ENCODE data around the gene GPBAR1. TPM values are rescaled to one million over a fixed set of nuclear protein-coding genes. Genes with fewer than 3 reads are reported as not detected.

GPBAR1 gene
- total and polyA plus RNA-seq, 4 donors = 0.42 to 2.7 (median 1.8) TPM

DNA sequence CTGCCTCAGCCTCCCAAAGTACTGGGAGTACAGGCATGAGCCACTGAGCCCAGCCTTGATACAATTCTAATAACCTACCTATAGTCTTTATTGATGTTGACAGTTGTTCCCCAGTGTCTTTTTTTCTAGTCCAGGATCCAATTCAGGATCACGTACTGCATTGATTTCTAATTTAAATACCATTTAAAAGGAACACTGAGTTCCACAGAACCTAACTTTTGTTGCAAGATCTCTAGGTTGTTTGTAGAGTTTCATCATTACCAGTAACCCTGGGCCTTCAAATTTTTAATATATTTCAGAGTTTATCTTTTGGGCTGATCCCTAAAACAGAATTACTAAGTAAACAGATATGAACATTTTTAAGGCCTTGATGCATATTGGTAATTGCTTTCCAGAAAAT is 52.5 kb downstream of the GPBAR1 start:
- H3K4me3 ChIP-seq (ENCODE audit: low read depth in 1 of 3, low read length in 3 of 3) = no peak overlapping the region
- peak overlapping the region in 1 of 2 donors; percentile 19 for H3K27ac ChIP-seq (ENCODE audit: low read depth in 1 of 2, low read length in 2 of 2)
- H3K9ac ChIP-seq (ENCODE audit: low read depth in 1 of 2, low read length in 2 of 2) = no peak overlapping the region
- H3K27me3 ChIP-seq (ENCODE audit: control insufficient read depth in 4 of 4, insufficient read depth in 4 of 4, low read length in 3 of 4) = no peaks in the 10 kb centered on the region
- no peak for DNase-seq (ENCODE audit: low spot score)
- WGBS = 42% methylated on average over 1 of the region's 1 CpG
- no peaks in the 10 kb centered on the region for H3K9me3 ChIP-seq (ENCODE audit: control insufficient read depth in 4 of 4, low read length in 3 of 4)
- H3K36me3 ChIP-seq (ENCODE audit: control insufficient read depth in 4 of 4, insufficient read depth in 3 of 4, low read depth in 1 of 4, low read length in 3 of 4) = no peaks in the 10 kb centered on the region
- peaks cover 6 to 19% (median 12%) of the 10 kb centered on the region in 4 donors for H3K4me1 ChIP-seq (ENCODE audit: control insufficient read depth in 4 of 4, insufficient read depth in 4 of 4, low read length in 3 of 4)
- no peak for TF ChIP-seq GABPA (IDR thresholded peaks at IDR 0.05 in 1 of 2, conservative IDR thresholded peaks at IDR 0.05 in 1 of 2)
- peak; percentile 85 for TF ChIP-seq SP1 (IDR thresholded peaks at IDR 0.05)
- TF ChIP-seq FOXA2 (IDR thresholded peaks at IDR 0.05) = no peak
- no peak for TF ChIP-seq EGR1 (IDR thresholded peaks at IDR 0.05; ENCODE audit: low read depth in 2 of 2)
- TF ChIP-seq JUND (IDR thresholded peaks at IDR 0.05) = no peak
- TF ChIP-seq MAX (IDR thresholded peaks at IDR 0.05) = no peak
- TF ChIP-seq, protein P1, sequence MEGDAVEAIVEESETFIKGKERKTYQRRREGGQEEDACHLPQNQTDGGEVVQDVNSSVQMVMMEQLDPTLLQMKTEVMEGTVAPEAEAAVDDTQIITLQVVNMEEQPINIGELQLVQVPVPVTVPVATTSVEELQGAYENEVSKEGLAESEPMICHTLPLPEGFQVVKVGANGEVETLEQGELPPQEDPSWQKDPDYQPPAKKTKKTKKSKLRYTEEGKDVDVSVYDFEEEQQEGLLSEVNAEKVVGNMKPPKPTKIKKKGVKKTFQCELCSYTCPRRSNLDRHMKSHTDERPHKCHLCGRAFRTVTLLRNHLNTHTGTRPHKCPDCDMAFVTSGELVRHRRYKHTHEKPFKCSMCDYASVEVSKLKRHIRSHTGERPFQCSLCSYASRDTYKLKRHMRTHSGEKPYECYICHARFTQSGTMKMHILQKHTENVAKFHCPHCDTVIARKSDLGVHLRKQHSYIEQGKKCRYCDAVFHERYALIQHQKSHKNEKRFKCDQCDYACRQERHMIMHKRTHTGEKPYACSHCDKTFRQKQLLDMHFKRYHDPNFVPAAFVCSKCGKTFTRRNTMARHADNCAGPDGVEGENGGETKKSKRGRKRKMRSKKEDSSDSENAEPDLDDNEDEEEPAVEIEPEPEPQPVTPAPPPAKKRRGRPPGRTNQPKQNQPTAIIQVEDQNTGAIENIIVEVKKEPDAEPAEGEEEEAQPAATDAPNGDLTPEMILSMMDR (IDR thresholded peaks at IDR 0.05; ENCODE audit: low read depth, low read length, missing input control) = no peak
- TF ChIP-seq TAF1 (conservative IDR thresholded peaks at IDR 0.05) = no peak
- TF ChIP-seq RXRA (IDR thresholded peaks at IDR 0.05) = peak in 1 of 2 donors; percentile 48
- TF ChIP-seq, protein P2, sequence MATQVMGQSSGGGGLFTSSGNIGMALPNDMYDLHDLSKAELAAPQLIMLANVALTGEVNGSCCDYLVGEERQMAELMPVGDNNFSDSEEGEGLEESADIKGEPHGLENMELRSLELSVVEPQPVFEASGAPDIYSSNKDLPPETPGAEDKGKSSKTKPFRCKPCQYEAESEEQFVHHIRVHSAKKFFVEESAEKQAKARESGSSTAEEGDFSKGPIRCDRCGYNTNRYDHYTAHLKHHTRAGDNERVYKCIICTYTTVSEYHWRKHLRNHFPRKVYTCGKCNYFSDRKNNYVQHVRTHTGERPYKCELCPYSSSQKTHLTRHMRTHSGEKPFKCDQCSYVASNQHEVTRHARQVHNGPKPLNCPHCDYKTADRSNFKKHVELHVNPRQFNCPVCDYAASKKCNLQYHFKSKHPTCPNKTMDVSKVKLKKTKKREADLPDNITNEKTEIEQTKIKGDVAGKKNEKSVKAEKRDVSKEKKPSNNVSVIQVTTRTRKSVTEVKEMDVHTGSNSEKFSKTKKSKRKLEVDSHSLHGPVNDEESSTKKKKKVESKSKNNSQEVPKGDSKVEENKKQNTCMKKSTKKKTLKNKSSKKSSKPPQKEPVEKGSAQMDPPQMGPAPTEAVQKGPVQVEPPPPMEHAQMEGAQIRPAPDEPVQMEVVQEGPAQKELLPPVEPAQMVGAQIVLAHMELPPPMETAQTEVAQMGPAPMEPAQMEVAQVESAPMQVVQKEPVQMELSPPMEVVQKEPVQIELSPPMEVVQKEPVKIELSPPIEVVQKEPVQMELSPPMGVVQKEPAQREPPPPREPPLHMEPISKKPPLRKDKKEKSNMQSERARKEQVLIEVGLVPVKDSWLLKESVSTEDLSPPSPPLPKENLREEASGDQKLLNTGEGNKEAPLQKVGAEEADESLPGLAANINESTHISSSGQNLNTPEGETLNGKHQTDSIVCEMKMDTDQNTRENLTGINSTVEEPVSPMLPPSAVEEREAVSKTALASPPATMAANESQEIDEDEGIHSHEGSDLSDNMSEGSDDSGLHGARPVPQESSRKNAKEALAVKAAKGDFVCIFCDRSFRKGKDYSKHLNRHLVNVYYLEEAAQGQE (IDR thresholded peaks at IDR 0.05) = no peak
- TF ChIP-seq RAD21 (IDR thresholded peaks at IDR 0.05) = peak in 1 of 2 donors; percentile 15
- TF ChIP-seq HNF4A (conservative IDR thresholded peaks at IDR 0.05) = peak; percentile 33 to 67
- no peak for TF ChIP-seq ZBTB33 (IDR thresholded peaks at IDR 0.05)
- TF ChIP-seq HNF4G (IDR thresholded peaks at IDR 0.05) = no peak
- TF ChIP-seq YY1 (IDR thresholded peaks at IDR 0.05) = no peak
- TF ChIP-seq, protein P3, sequence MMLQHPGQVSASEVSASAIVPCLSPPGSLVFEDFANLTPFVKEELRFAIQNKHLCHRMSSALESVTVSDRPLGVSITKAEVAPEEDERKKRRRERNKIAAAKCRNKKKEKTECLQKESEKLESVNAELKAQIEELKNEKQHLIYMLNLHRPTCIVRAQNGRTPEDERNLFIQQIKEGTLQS (IDR thresholded peaks at IDR 0.05) = peak; percentile 61
- TF ChIP-seq NR2F2 (IDR thresholded peaks at IDR 0.05) = no peak
- TF ChIP-seq FOXA1 (IDR thresholded peaks at IDR 0.05) = no peak

Other genes with a start within 250 kb of the GPBAR1 start
- under 1 TPM; 0.05 to 0.08 TPM for gene RUFY4, start 191.8 kb upstream of the GPBAR1 start, total RNA-seq
- under 1 TPM in 1 of 2 donors, not detected in 1; 0.08 TPM for gene RUFY4, start 191.8 kb upstream of the GPBAR1 start, polyA plus RNA-seq
- gene CXCR2, start 135.0 kb upstream of the GPBAR1 start, total RNA-seq = 1 to 10 TPM in 1 of 2 donors, under 1 TPM in 1; 0.47 to 1.3 TPM
- gene CXCR2, start 135.0 kb upstream of the GPBAR1 start, polyA plus RNA-seq = 1 to 10 TPM in 1 of 2 donors, under 1 TPM in 1; 0.60 to 1.8 TPM
- gene CXCR1, start 94.1 kb upstream of the GPBAR1 start, total RNA-seq = 1 to 10 TPM in 1 of 2 donors, under 1 TPM in 1; 0.33 to 1.8 TPM
- gene CXCR1, start 94.1 kb upstream of the GPBAR1 start, polyA plus RNA-seq = 1 to 10 TPM in 1 of 2 donors, under 1 TPM in 1; 0.26 to 1.1 TPM
- gene ARPC2, start 43.8 kb upstream of the GPBAR1 start, total RNA-seq = 10 to 100 TPM; 58.1 to 74.7 TPM
- gene ARPC2, start 43.8 kb upstream of the GPBAR1 start, polyA plus RNA-seq = 10 to 100 TPM; 72.8 to 83.6 TPM
- gene AAMP, start 9.1 kb downstream of the GPBAR1 start, total RNA-seq = 100 to 1,000 TPM in 1 of 2 donors, 10 to 100 TPM in 1; 79.9 to 116 TPM
- gene AAMP, start 9.1 kb downstream of the GPBAR1 start, polyA plus RNA-seq = 10 to 100 TPM; 63.6 to 69.2 TPM
- 10 to 100 TPM; 28.5 to 68.6 TPM for gene PNKD, start 9.5 kb downstream of the GPBAR1 start, total RNA-seq
- gene PNKD, start 9.5 kb downstream of the GPBAR1 start, polyA plus RNA-seq = 100 to 1,000 TPM; 121 to 161 TPM
- gene TMBIM1, start 31.5 kb downstream of the GPBAR1 start, total RNA-seq = 100 to 1,000 TPM; 122 to 133 TPM
- 100 to 1,000 TPM in 1 of 2 donors, 10 to 100 TPM in 1; 61.8 to 106 TPM for gene TMBIM1, start 31.5 kb downstream of the GPBAR1 start, polyA plus RNA-seq
- gene CATIP, start 95.8 kb downstream of the GPBAR1 start, total RNA-seq = not detected
- gene CATIP, start 95.8 kb downstream of the GPBAR1 start, polyA plus RNA-seq = under 1 TPM; 0.05 to 0.35 TPM
- 10 to 100 TPM in 1 of 2 donors, 1 to 10 TPM in 1; 1.4 to 23.0 TPM for gene SLC11A1, start 121.3 kb downstream of the GPBAR1 start, total RNA-seq
- gene SLC11A1, start 121.3 kb downstream of the GPBAR1 start, polyA plus RNA-seq = 1 to 10 TPM; 2.7 to 3.8 TPM
- gene CTDSP1, start 138.9 kb downstream of the GPBAR1 start, total RNA-seq = 10 to 100 TPM; 46.6 to 66.5 TPM
- 10 to 100 TPM; 38.3 to 76.5 TPM for gene CTDSP1, start 138.9 kb downstream of the GPBAR1 start, polyA plus RNA-seq
- gene VIL1, start 158.1 kb downstream of the GPBAR1 start, total RNA-seq = 10 to 100 TPM; 42.3 to 72.0 TPM
- 10 to 100 TPM; 16.4 to 21.0 TPM for gene VIL1, start 158.1 kb downstream of the GPBAR1 start, polyA plus RNA-seq

Data from liver (tissue), 9 donors.